Suprapubic skin (tissue), 4 donors: ENCODE data around the gene SORL1-AS1.

Experiments used
- DNase-seq, 2 donors: peaks; one replicate each; pipeline ENCODE4 v3.0.0-alpha.2; 2019; ENCODE audit warnings: low spot score in 2 of 2
- H3K27ac ChIP-seq: fragments of 200-600 bp; sonication (generic); one replicate; pipeline ENCODE4 v1.5.1; 2019
- H3K27me3 ChIP-seq: fragments of 200-600 bp; sonication (generic); one replicate; pipeline ENCODE4 v1.5.1; 2019
- H3K36me3 ChIP-seq: fragments of 200-600 bp; sonication (generic); one replicate; pipeline ENCODE4 v1.5.1; 2019
- H3K4me1 ChIP-seq: fragments of 200-600 bp; sonication (generic); one replicate; pipeline ENCODE4 v1.5.1; 2019
- H3K4me3 ChIP-seq: fragments of 200-600 bp; sonication (generic); one replicate; pipeline ENCODE4 v1.5.1; 2019; ENCODE audit warnings: mild to moderate bottlenecking
- H3K9me3 ChIP-seq: fragments of 200-600 bp; sonication (generic); one replicate; pipeline ENCODE4 v1.5.1; 2019
- CTCF ChIP-seq, 2 donors: fragments of 200-600 bp in 1 of 2; fragments of 450-650 bp in 1 of 2; sonication (generic) in 1 of 2; IDR thresholded peaks; one replicate each; pipeline ENCODE4 v1.5.1; 2016 to 2019; ENCODE audit warnings: antibody characterized with exemption in 2 of 2, mild to moderate bottlenecking in 1 of 2, moderate library complexity in 1 of 2
- EP300 ChIP-seq: sonication (generic); formaldehyde crosslinking; IDR thresholded peaks from one replicate; pipeline ENCODE4 v1.6.1; 2017; ENCODE audit warnings: antibody characterized with exemption
- POLR2A ChIP-seq, 2 donors: fragments of 450-650 bp; IDR thresholded peaks; one replicate each; pipeline ENCODE4 v1.6.1; 2017; ENCODE audit warnings: antibody characterized with exemption in 2 of 2, mild to moderate bottlenecking in 2 of 2, moderate library complexity in 2 of 2
- POLR2AphosphoS5 ChIP-seq, 3 donors: sonication (generic); formaldehyde crosslinking; IDR thresholded peaks; one replicate each; pipeline ENCODE4 v1.6.1; 2017; ENCODE audit warnings: antibody characterized with exemption in 3 of 3
- WGBS: methylation state at CpG from one replicate; pipeline ENCODE4 v1.1.5; 2018; 5-methylcytosine and 5-hydroxymethylcytosine counted together

SORL1-AS1 gene

GRCh38 chr11:121452609-121453150 lies at the start of gene SORL1-AS1:
SORL1-AS1 (minus strand) TSS chr11:121452967.
- Histone ChIP-seq H3K36me3 (no peaks in the 10 kb centered on the region), H3K4me3 (peak within 1 kb of the TSS; percentile 86), H3K4me1 (peaks cover 27% of the 10 kb centered on the region), H3K27me3 (peaks cover 14% of the 10 kb centered on the region), H3K27ac (peak within 1 kb of the TSS; percentile 77), H3K9me3 (no peaks in the 10 kb centered on the region)
- DNase-seq, result no peak
- TF ChIP-seq CTCF (IDR thresholded peaks at IDR 0.05), result no peak
- no peak for TF ChIP-seq POLR2A (IDR thresholded peaks at IDR 0.05)
- TF ChIP-seq POLR2AphosphoS5 (IDR thresholded peaks at IDR 0.05), result no peak
- TF ChIP-seq EP300, result no peak
- 3% methylated on average over 20 of the region's 21 CpGs for WGBS

- no peaks in the 10 kb centered on the region for H3K4me1 ChIP-seq
- H3K36me3 ChIP-seq, result no peaks in the 10 kb centered on the region
- 83% methylated on average over 1 of the region's 1 CpG for WGBS
- no peak for TF ChIP-seq POLR2A (IDR thresholded peaks at IDR 0.05)
- DNase-seq, result no peak
- no peak overlapping the region for H3K27ac ChIP-seq
- H3K27me3 ChIP-seq, result no peaks in the 10 kb centered on the region
- no peak overlapping the region for H3K4me3 ChIP-seq
- H3K9me3 ChIP-seq, result no peaks in the 10 kb centered on the region
Measured at GRCh38 chr11:121500717-121501116, 48.0 kb upstream of the SORL1-AS1 start.

- TF ChIP-seq POLR2AphosphoS5 (IDR thresholded peaks at IDR 0.05), result no peak
- no peak for TF ChIP-seq CTCF (IDR thresholded peaks at IDR 0.05)
- TF ChIP-seq POLR2A (IDR thresholded peaks at IDR 0.05), result no peak
- TF ChIP-seq EP300, result no peak
- WGBS, result 38% methylated on average over 2 of the region's 2 CpGs
- no peaks in the 10 kb centered on the region for H3K27me3 ChIP-seq
- H3K4me3 ChIP-seq, result no peak overlapping the region
- H3K9me3 ChIP-seq, result no peaks in the 10 kb centered on the region
- H3K27ac ChIP-seq, result no peak overlapping the region
- no peaks in the 10 kb centered on the region for H3K4me1 ChIP-seq
- no peaks in the 10 kb centered on the region for H3K36me3 ChIP-seq
- no peak for DNase-seq
Measured at GRCh38 chr11:121500275-121500674, 47.5 kb upstream of the SORL1-AS1 start.

GRCh38 chr11:121499405-121499804 lies 46.6 kb upstream of the SORL1-AS1 start:
- TF ChIP-seq CTCF (IDR thresholded peaks at IDR 0.05), result no peak
- TF ChIP-seq POLR2A (IDR thresholded peaks at IDR 0.05), result no peak
- no peak for TF ChIP-seq EP300
- no peak for TF ChIP-seq POLR2AphosphoS5 (IDR thresholded peaks at IDR 0.05)
- 48% methylated on average over 2 of the region's 2 CpGs for WGBS
- H3K9me3 ChIP-seq, result no peaks in the 10 kb centered on the region
- H3K27me3 ChIP-seq, result no peaks in the 10 kb centered on the region
- no peak overlapping the region for H3K4me3 ChIP-seq
- DNase-seq, result no peak
- H3K36me3 ChIP-seq, result no peaks in the 10 kb centered on the region
- H3K4me1 ChIP-seq, result peaks cover 4% of the 10 kb centered on the region
- no peak overlapping the region for H3K27ac ChIP-seq

GRCh38 chr11:121497176-121497998 lies 44.6 kb upstream of the SORL1-AS1 start:
- WGBS, result 76% methylated on average over 5 of the region's 5 CpGs
- no peak overlapping the region for H3K27ac ChIP-seq

More at GRCh38 chr11:121497176-121497998, 44.6 kb upstream of the SORL1-AS1 start:
- Histone ChIP-seq H3K36me3 (no peaks in the 10 kb centered on the region), H3K27me3 (no peaks in the 10 kb centered on the region), H3K9me3 (no peaks in the 10 kb centered on the region), H3K4me3 (no peak overlapping the region), H3K4me1 (peaks cover 4% of the 10 kb centered on the region)
- no peak for TF ChIP-seq POLR2A (IDR thresholded peaks at IDR 0.05)
- TF ChIP-seq EP300, result no peak
- no peak for TF ChIP-seq POLR2AphosphoS5 (IDR thresholded peaks at IDR 0.05)
- no peak for TF ChIP-seq CTCF (IDR thresholded peaks at IDR 0.05)
- no peak for DNase-seq
